Liver (tissue), 9 donors: ENCODE results near the gene TRIM42. TPM values are rescaled to one million over a fixed set of nuclear protein-coding genes. Genes with fewer than 3 reads are reported as not detected.

Experiments
- DNase-seq: peaks from one replicate; pipeline ENCODE4 v3.0.0-alpha.2; 2017; ENCODE audit warnings: low spot score
- H3K27ac ChIP-seq, 2 donors: one replicate each; pipeline ENCODE4 v1.7.0; 2013; ENCODE audit warnings: inconsistent platforms in 2 of 2, low read length in 2 of 2, control low read depth in 1 of 2, low read depth in 1 of 2, mild to moderate bottlenecking in 1 of 2
- H3K27me3 ChIP-seq, 4 donors: one replicate each; pipeline versions ENCODE4 v1.6.1 to v1.7.0; 2013; ENCODE audit warnings: low read length in 3 of 4, inconsistent platforms in 1 of 4, mild to moderate bottlenecking in 1 of 4, moderate library complexity in 1 of 4; ENCODE audit not compliant: control insufficient read depth in 4 of 4, insufficient read depth in 4 of 4
- H3K36me3 ChIP-seq, 4 donors: one replicate each; pipeline versions ENCODE4 v1.6.1 to v1.7.0; 2013; ENCODE audit warnings: low read length in 3 of 4, mild to moderate bottlenecking in 3 of 4, low read depth in 1 of 4, moderate library complexity in 1 of 4; ENCODE audit not compliant: control insufficient read depth in 4 of 4, insufficient read depth in 3 of 4
- H3K4me1 ChIP-seq, 4 donors: one replicate each; pipeline versions ENCODE4 v1.6.1 to v1.7.0; 2013; ENCODE audit warnings: low read length in 3 of 4, mild to moderate bottlenecking in 3 of 4, moderate library complexity in 1 of 4; ENCODE audit not compliant: control insufficient read depth in 4 of 4, insufficient read depth in 4 of 4
- H3K4me3 ChIP-seq, 3 donors: one replicate each; pipeline versions ENCODE4 v1.6.1 to v1.7.0; 2013; ENCODE audit warnings: low read length in 3 of 3, control low read depth in 1 of 3, low read depth in 1 of 3, mild to moderate bottlenecking in 1 of 3
- H3K9ac ChIP-seq, 2 donors: one replicate each; pipeline ENCODE4 v1.7.0; 2013; ENCODE audit warnings: low read length in 2 of 2, mild to moderate bottlenecking in 2 of 2, moderate library complexity in 2 of 2, control low read depth in 1 of 2, low read depth in 1 of 2
- H3K9me3 ChIP-seq, 4 donors: one replicate each; pipeline versions ENCODE4 v1.6.1 to v1.7.0; 2013; ENCODE audit warnings: low read length in 3 of 4; ENCODE audit not compliant: control insufficient read depth in 4 of 4
- EGR1 ChIP-seq, 2 donors: IDR thresholded peaks; 2 replicates each; pipeline ENCODE4 v1.6.1; 2016 to 2018; ENCODE audit warnings: antibody characterized with exemption in 2 of 2, low read depth in 2 of 2
- FOXA2 ChIP-seq: IDR thresholded peaks from 2 replicates; pipeline ENCODE4 v1.6.1; 2016; ENCODE audit warnings: antibody characterized with exemption
- GABPA ChIP-seq, 2 donors: IDR thresholded peaks in 1 of 2; conservative IDR thresholded peaks in 1 of 2; 2 replicates each; pipeline ENCODE4 v1.6.1; 2016; ENCODE audit warnings: antibody characterized with exemption in 2 of 2, mild to moderate bottlenecking in 1 of 2, moderate library complexity in 1 of 2
- HNF4A ChIP-seq, 2 donors: conservative IDR thresholded peaks; 2 replicates each; pipeline ENCODE4 v1.6.1; 2016; ENCODE audit warnings: antibody characterized with exemption in 2 of 2, mild to moderate bottlenecking in 2 of 2
- HNF4G ChIP-seq: IDR thresholded peaks from 2 replicates; pipeline ENCODE4 v1.6.1; 2016; ENCODE audit warnings: antibody characterized with exemption
- RAD21 ChIP-seq, 2 donors: IDR thresholded peaks; 2 replicates each; pipeline ENCODE4 v1.6.1; 2016; ENCODE audit warnings: antibody characterized with exemption in 2 of 2, mild to moderate bottlenecking in 2 of 2
- WGBS: extraction: QIAGEN DNeasy Blood & Tissue Kit; methylation state at CpG from one replicate; pipeline ENCODE4 v1.1.7; 2013; 5-methylcytosine and 5-hydroxymethylcytosine counted together
- polyA plus RNA-seq, 2 donors: library from polyadenylated mRNA; stranded (reverse) in 1 of 2; unstranded in 1 of 2; fragments of 200-250 nt in 1 of 2; fragments of >200 nt in 1 of 2; fragmentation: Nextera tagmentation in 1 of 2; extraction: Ambion mirVana in 1 of 2; gene quantifications; one replicate each; pipeline versions ENCODE4 v1.2.1 to v1.2.3, GENCODE V29; 2013 to 2015
- total RNA-seq, 2 donors: library from RNA; depleted of rRNA; stranded (reverse); fragments of >200 nt; gene quantifications; one replicate each; pipeline ENCODE4 v1.2.3, GENCODE V29; 2014
- TF ChIP-seq, protein P1 (sequence below): IDR thresholded peaks from 2 replicates; pipeline ENCODE4 v1.6.1; 2016; ENCODE audit warnings: antibody characterized with exemption, mild to moderate bottlenecking
- TF ChIP-seq, protein P2 (sequence below): IDR thresholded peaks from 2 replicates; pipeline ENCODE4 v1.6.1; 2016; ENCODE audit warnings: antibody characterized with exemption
- TF ChIP-seq, protein P3 (sequence below): IDR thresholded peaks from 2 replicates; pipeline ENCODE4 v1.6.1; 2016; ENCODE audit warnings: antibody characterized with exemption
- TF ChIP-seq, protein P4 (sequence below): IDR thresholded peaks from 2 replicates; pipeline ENCODE4 v1.6.1; 2016; ENCODE audit warnings: antibody characterized with exemption
- donor health status: healthy.
- donor health status: healthy.
- donor health status: healthy.
- donor health status: healthy.
- donor health status: healthy.

TRIM42 gene
- total and polyA plus RNA-seq, 4 donors: not detected

DNA sequence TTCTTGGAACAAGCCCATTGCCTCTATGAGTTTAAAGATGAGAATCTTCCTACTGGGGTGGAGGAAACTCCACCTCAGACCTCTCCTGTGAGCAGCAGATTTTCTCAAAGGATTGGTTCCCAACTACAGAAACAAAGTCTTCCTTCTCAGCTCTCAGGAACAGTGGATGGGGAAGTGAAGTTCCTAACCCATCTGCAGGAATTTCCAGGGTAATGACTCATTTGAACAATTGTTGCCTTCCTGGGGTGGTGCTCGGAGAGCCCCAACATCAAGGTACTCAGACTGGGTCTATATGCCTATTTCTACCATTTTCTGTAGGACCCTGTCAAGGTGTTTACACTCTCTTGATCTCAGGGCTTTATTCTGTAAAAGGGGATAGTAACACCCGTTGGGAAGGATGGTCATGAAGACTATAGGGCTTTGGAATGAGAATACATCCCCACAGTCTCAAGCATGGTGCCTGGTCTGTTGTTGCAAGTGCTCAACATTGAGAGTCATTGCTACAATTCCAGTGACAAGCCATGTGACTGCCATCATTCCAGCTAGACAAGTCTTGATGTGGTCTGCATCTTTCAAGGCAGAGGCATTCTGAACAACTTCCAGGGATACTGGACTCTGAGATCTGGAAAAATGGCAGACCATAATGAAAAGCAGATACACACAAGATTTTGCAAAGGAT is 33.0 kb downstream of the TRIM42 start (continued):
- TF ChIP-seq, protein P1, sequence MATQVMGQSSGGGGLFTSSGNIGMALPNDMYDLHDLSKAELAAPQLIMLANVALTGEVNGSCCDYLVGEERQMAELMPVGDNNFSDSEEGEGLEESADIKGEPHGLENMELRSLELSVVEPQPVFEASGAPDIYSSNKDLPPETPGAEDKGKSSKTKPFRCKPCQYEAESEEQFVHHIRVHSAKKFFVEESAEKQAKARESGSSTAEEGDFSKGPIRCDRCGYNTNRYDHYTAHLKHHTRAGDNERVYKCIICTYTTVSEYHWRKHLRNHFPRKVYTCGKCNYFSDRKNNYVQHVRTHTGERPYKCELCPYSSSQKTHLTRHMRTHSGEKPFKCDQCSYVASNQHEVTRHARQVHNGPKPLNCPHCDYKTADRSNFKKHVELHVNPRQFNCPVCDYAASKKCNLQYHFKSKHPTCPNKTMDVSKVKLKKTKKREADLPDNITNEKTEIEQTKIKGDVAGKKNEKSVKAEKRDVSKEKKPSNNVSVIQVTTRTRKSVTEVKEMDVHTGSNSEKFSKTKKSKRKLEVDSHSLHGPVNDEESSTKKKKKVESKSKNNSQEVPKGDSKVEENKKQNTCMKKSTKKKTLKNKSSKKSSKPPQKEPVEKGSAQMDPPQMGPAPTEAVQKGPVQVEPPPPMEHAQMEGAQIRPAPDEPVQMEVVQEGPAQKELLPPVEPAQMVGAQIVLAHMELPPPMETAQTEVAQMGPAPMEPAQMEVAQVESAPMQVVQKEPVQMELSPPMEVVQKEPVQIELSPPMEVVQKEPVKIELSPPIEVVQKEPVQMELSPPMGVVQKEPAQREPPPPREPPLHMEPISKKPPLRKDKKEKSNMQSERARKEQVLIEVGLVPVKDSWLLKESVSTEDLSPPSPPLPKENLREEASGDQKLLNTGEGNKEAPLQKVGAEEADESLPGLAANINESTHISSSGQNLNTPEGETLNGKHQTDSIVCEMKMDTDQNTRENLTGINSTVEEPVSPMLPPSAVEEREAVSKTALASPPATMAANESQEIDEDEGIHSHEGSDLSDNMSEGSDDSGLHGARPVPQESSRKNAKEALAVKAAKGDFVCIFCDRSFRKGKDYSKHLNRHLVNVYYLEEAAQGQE: no peak

DNA sequence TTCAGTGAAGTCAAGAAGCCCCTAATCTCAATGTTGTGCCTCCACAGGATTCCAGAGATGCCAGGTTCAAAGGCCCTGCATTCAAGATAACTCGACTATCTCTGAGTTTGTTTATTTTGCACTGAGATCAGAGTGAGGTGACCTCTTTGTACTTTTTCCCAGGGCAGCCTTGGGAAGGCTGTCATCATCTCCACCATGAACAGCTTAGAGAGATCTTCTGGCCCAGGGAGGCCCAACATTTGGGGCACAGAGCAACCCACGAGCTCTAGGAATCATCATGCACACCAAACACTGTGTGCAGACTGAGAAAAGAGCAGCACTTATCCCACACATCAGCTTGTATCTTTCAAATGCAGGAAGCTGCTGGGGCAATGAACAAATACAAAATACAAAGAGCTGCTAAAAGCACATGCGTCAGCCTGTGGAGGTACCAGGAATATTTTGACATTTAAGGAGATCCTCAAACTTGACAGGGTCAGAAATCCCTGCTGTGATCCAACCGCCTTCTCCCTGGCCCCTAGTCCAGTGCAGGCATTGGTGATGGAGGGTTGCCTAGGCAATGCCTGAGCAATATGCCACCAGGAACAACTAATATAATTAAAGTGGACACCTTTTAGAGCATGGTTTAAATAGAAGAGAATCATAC is 33.6 kb downstream of the TRIM42 start:
- Histone ChIP-seq H3K4me1 (peaks cover 0 to 11% (median 7%) of the 10 kb centered on the region in 4 donors), H3K36me3 (no peaks in the 10 kb centered on the region), H3K27ac (no peak overlapping the region), H3K27me3 (no peaks in the 10 kb centered on the region), H3K4me3 (no peak overlapping the region), H3K9ac (no peak overlapping the region), H3K9me3 (no peaks in the 10 kb centered on the region)
- 66% methylated on average over 4 of the region's 4 CpGs for WGBS
- no peak for DNase-seq
- TF ChIP-seq, protein P2, sequence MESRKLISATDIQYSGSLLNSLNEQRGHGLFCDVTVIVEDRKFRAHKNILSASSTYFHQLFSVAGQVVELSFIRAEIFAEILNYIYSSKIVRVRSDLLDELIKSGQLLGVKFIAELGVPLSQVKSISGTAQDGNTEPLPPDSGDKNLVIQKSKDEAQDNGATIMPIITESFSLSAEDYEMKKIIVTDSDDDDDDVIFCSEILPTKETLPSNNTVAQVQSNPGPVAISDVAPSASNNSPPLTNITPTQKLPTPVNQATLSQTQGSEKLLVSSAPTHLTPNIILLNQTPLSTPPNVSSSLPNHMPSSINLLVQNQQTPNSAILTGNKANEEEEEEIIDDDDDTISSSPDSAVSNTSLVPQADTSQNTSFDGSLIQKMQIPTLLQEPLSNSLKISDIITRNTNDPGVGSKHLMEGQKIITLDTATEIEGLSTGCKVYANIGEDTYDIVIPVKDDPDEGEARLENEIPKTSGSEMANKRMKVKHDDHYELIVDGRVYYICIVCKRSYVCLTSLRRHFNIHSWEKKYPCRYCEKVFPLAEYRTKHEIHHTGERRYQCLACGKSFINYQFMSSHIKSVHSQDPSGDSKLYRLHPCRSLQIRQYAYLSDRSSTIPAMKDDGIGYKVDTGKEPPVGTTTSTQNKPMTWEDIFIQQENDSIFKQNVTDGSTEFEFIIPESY: no peak
- TF ChIP-seq GABPA (IDR thresholded peaks at IDR 0.05 in 1 of 2, conservative IDR thresholded peaks at IDR 0.05 in 1 of 2) (no peak), HNF4A (conservative IDR thresholded peaks at IDR 0.05) (no peak), FOXA2 (no peak), HNF4G (no peak), EGR1 (IDR thresholded peaks at IDR 0.05; ENCODE audit: low read depth in 2 of 2) (no peak), RAD21 (IDR thresholded peaks at IDR 0.05) (no peak)
- TF ChIP-seq, protein P3, sequence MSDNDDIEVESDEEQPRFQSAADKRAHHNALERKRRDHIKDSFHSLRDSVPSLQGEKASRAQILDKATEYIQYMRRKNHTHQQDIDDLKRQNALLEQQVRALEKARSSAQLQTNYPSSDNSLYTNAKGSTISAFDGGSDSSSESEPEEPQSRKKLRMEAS: no peak
- TF ChIP-seq, protein P1: no peak
- TF ChIP-seq, protein P4, sequence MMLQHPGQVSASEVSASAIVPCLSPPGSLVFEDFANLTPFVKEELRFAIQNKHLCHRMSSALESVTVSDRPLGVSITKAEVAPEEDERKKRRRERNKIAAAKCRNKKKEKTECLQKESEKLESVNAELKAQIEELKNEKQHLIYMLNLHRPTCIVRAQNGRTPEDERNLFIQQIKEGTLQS: no peak
